H1 (cell line): ENCODE results near the gene EFCAB8. TPM values are rescaled to one million over a fixed set of nuclear protein-coding genes. Genes with fewer than 3 reads are reported as not detected.

Source experiments
- CHD2 ChIP-seq: IDR thresholded peaks from 2 replicates; pipeline ENCODE4 v1.6.1; 2012; ENCODE audit warnings: low read length, improper control_type of control experiment
- EGR1 ChIP-seq: IDR thresholded peaks from 2 replicates; pipeline ENCODE4 v1.6.1; 2011; ENCODE audit warnings: low read depth, low read length, borderline replicate concordance
- polyA plus RNA-seq, 7 experiments: library from polyadenylated mRNA; depleted of rRNA in 3 of 7; stranded (reverse) in 5 of 7; unstranded in 2 of 7; fragments of >200 nt in 5 of 7; fragments of 200-250 nt in 2 of 7; gene quantifications; 1 replicate in 5 of 7; 2 replicates in 1 of 7; 4 replicates in 1 of 7; pipeline versions ENCODE4 v1.2.1 to v1.2.3, GENCODE V29; 2011 to 2013; ENCODE audit warnings: missing spikeins in 2 of 7, mixed read lengths in 2 of 7
- total RNA-seq: library from RNA; stranded (reverse); fragmentation: NEBNext Ultra II Directional; extraction: Animal tissue kit (Norgen Biotek cat#: 25700); gene quantifications from 2 replicates; pipeline ENCODE4 v1.2.1, GENCODE V29; 2021

Gene EFCAB8
- total and polyA plus RNA-seq, 2 of the 8 experiments (the other 6 are each of a cell fraction or from before 2014, with no cell fraction given): 0.06 to 0.20 TPM

DNA sequence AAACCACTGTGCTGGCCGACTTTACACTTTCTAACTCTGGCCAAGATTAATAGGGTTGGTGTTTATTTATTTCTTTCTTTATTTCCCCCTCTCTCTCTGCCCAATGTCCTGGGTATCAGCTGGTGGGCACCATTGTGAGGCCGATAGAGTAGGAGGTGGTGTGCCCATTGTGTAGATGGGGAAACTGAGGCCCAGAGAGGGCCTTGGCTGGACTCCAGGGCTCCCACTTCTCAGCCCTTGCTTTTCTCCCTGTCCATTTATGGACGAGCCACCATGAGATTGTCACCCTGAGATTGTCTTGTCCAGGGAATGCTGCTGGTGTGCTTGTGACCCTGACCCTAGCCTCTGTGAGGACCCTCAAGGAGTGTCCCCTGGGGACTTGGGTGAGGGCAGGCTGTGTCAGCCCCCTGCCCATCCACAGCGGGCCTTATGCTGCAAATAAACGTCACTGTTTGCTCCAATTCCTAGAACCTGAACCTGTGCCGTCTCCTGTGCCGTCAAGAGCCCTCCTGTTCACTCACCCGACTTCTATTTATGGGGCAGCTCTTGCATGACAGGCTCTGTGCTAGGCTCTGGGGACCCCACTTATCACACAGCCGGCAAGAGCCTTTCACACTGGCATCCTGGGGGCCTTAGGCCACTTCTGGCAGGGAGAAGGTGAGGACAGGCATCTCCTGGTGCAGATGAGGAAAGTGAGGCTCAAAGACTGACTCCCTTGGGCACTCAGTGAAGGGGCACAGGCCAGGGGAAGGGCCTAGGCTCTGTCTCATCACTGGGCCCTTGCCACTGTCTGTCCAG, 120.7 kb downstream of the EFCAB8 start (continued):
- TF ChIP-seq CHD2 (no peak), EGR1 (no peak)
